Subcutaneous abdominal adipose tissue (tissue), 5 donors: ENCODE measurements around the gene CDX1.

Experiments used
- H3K27ac ChIP-seq: one replicate; pipeline ENCODE4 v1.7.0; 2013; ENCODE audit warnings: low read depth, mild to moderate bottlenecking, inconsistent platforms, low read length, moderate library complexity
- H3K27me3 ChIP-seq, 5 donors: one replicate each; pipeline ENCODE4 v1.7.0; 2013; ENCODE audit warnings: low read length in 5 of 5, inconsistent platforms in 1 of 5; ENCODE audit not compliant: control insufficient read depth in 5 of 5, insufficient read depth in 4 of 5
- H3K36me3 ChIP-seq, 5 donors: one replicate each; pipeline ENCODE4 v1.7.0; 2013; ENCODE audit warnings: low read length in 5 of 5; ENCODE audit not compliant: control insufficient read depth in 5 of 5, insufficient read depth in 5 of 5
- H3K4me1 ChIP-seq, 5 donors: one replicate each; pipeline ENCODE4 v1.7.0; 2013; ENCODE audit warnings: low read length in 5 of 5, mild to moderate bottlenecking in 3 of 5, moderate library complexity in 1 of 5; ENCODE audit not compliant: control insufficient read depth in 5 of 5, insufficient read depth in 5 of 5
- H3K4me3 ChIP-seq, 5 donors: one replicate each; pipeline ENCODE4 v1.7.0; 2013; ENCODE audit warnings: low read length in 5 of 5, low read depth in 1 of 5
- H3K9ac ChIP-seq, 5 donors: one replicate each; pipeline ENCODE4 v1.7.0; 2013; ENCODE audit warnings: low read length in 5 of 5, mild to moderate bottlenecking in 4 of 5, moderate library complexity in 3 of 5
- H3K9me3 ChIP-seq, 5 donors: one replicate each; pipeline ENCODE4 v1.7.0; 2013; ENCODE audit warnings: low read length in 5 of 5; ENCODE audit not compliant: control insufficient read depth in 5 of 5
- donor health status: healthy.
- donor health status: healthy.
- donor health status: healthy.
- donor health status: healthy.
- donor health status: healthy.

The CDX1 gene

GRCh38 chr5:150166650-150167511 lies at the start of gene CDX1:
CDX1 (plus strand) TSS chr5:150166778; CDS start chr5:150166877, 99 bp downstream.
- Histone ChIP-seq H3K4me1 (peaks cover 11 to 41% (median 36%) of the 10 kb centered on the region in 5 donors), H3K27ac (no peak within 1 kb of the TSS), H3K9me3 (no peaks in the 10 kb centered on the region), H3K27me3 (peaks cover 0 to 16% (median 10%) of the 10 kb centered on the region in 5 donors), H3K36me3 (no peaks in the 10 kb centered on the region), H3K9ac (no peak within 1 kb of the TSS), H3K4me3 (no peak within 1 kb of the TSS)

GRCh38 chr5:150117945-150118560 lies 48.5 kb upstream of the CDX1 start:
- peaks cover 0 to 77% (median 49%) of the 10 kb centered on the region in 5 donors for H3K36me3 ChIP-seq
- peaks cover 0 to 13% (median 12%) of the 10 kb centered on the region in 5 donors for H3K4me1 ChIP-seq
- H3K4me3 ChIP-seq: no peak overlapping the region
- H3K9ac ChIP-seq: no peak overlapping the region
- no peaks in the 10 kb centered on the region for H3K9me3 ChIP-seq
- H3K27ac ChIP-seq: no peak overlapping the region
- no peaks in the 10 kb centered on the region for H3K27me3 ChIP-seq

DNA sequence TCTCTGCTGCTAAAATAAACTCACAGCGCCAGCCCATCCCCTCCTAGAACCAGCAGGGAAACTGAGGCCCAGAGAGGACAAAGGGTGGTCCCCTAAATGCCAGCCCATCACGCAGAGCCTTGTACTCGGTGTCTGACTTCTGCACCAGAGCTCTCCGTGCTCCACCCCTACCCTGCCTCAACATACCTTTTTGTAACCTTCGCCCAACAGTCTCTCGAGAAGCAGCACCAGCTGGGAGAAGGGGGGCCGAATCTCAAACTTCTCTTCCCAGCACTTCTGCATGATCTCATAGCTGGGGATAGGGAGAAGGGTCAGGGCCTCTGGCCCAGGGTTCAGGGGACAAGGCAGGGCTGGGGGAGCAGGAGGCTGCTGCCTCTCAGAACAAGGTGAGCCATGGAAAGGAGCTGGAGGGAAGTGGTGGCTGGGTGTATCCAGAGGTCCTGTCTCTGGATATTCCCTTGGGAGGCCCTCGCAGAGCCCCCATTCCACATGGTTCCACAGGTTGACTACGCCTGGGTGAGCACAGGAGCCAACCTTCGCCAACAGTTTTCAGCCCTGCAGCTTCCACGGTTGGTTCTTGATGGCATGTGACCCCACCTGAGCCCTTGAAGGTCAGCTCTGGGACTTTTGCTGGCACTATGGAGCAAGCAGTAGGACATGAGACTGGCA lies 47.9 kb upstream of the CDX1 start:
- H3K9ac ChIP-seq: no peak overlapping the region
- H3K27ac ChIP-seq: no peak overlapping the region
- peaks cover 0 to 81% (median 52%) of the 10 kb centered on the region in 5 donors for H3K36me3 ChIP-seq
- H3K4me1 ChIP-seq: peaks cover 0 to 7% (median 7%) of the 10 kb centered on the region in 5 donors
- H3K4me3 ChIP-seq: no peak overlapping the region
- H3K9me3 ChIP-seq: no peaks in the 10 kb centered on the region
- H3K27me3 ChIP-seq: no peaks in the 10 kb centered on the region

- H3K36me3 ChIP-seq: peaks cover 0 to 87% (median 54%) of the 10 kb centered on the region in 5 donors
Observed at GRCh38 chr5:150119421-150120061, 47.0 kb upstream of the CDX1 start.

DNA sequence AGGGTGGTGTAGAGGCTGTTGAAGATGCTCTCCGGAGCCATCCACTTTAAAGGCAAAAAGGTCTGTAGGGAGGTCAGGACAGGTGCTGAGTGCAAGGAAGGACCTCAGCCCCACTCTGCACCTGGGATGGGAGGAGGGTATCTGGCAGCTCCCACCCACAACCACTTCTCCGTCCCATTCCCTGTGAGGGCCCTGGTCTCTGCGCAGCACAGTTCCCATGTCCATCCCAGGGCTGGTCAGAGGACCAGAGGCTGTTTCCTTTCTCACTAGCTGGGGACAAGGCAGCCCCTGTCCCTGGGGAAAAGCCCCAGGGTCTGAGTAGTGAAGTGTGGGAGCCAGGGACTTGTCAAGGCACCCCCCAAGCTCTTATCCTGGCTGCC lies 46.5 kb upstream of the CDX1 start:
- peaks cover 0 to 83% (median 56%) of the 10 kb centered on the region in 5 donors for H3K36me3 ChIP-seq
- no peak overlapping the region for H3K9ac ChIP-seq
- H3K4me1 ChIP-seq: peaks cover 0 to 7% (median 2%) of the 10 kb centered on the region in 5 donors
- no peaks in the 10 kb centered on the region for H3K27me3 ChIP-seq
- H3K9me3 ChIP-seq: no peaks in the 10 kb centered on the region
- H3K4me3 ChIP-seq: no peak overlapping the region
- H3K27ac ChIP-seq: no peak overlapping the region

More at GRCh38 chr5:150119421-150120061, 47.0 kb upstream of the CDX1 start:
- H3K4me1 ChIP-seq: peaks cover 0 to 7% (median 2%) of the 10 kb centered on the region in 5 donors
- no peaks in the 10 kb centered on the region for H3K9me3 ChIP-seq
- H3K4me3 ChIP-seq: no peak overlapping the region
- H3K27ac ChIP-seq: no peak overlapping the region
- H3K9ac ChIP-seq: no peak overlapping the region
- no peaks in the 10 kb centered on the region for H3K27me3 ChIP-seq

- no peak overlapping the region for H3K9ac ChIP-seq
- peaks cover 0 to 7% (median 2%) of the 10 kb centered on the region in 5 donors for H3K4me1 ChIP-seq
- no peaks in the 10 kb centered on the region for H3K9me3 ChIP-seq
- no peak overlapping the region for H3K4me3 ChIP-seq
- no peak overlapping the region for H3K27ac ChIP-seq
- H3K36me3 ChIP-seq: peaks cover 0 to 84% (median 63%) of the 10 kb centered on the region in 5 donors
- H3K27me3 ChIP-seq: no peaks in the 10 kb centered on the region
Observed at GRCh38 chr5:150120617-150121447, 45.7 kb upstream of the CDX1 start.

- peaks cover 0 to 91% (median 69%) of the 10 kb centered on the region in 5 donors for H3K36me3 ChIP-seq
- no peak overlapping the region for H3K4me3 ChIP-seq
- peaks cover 0 to 7% (median 2%) of the 10 kb centered on the region in 5 donors for H3K4me1 ChIP-seq
- H3K9ac ChIP-seq: no peak overlapping the region
- H3K27me3 ChIP-seq: no peaks in the 10 kb centered on the region
- H3K27ac ChIP-seq: no peak overlapping the region
- H3K9me3 ChIP-seq: no peaks in the 10 kb centered on the region
Observed at GRCh38 chr5:150121448-150122157, 45.0 kb upstream of the CDX1 start.

DNA sequence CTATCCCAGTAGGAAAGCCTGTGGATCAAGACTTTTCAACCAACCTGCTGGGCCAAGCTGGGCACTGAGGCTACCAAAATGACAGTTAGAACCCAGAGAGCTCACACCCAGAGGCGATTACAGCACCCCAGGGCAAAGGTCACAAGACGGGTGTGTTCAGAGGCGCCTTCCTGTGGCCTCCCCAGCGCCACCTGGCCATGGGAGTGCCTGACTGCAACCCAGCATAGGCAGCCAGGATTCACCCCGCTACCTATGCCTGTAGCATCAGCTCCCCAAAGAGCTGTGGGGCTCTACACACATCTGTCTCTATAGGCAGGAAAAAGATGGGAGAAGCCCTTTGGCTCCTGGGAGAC lies 44.4 kb upstream of the CDX1 start:
- Histone ChIP-seq H3K9me3 (no peaks in the 10 kb centered on the region), H3K27ac (no peak overlapping the region), H3K36me3 (peaks cover 0 to 91% (median 73%) of the 10 kb centered on the region in 5 donors), H3K4me1 (peaks cover 0 to 7% (median 2%) of the 10 kb centered on the region in 5 donors), H3K27me3 (no peaks in the 10 kb centered on the region), H3K4me3 (no peak overlapping the region), H3K9ac (no peak overlapping the region)
